ENCODE measurements around the gene ESYT1. TPM values are rescaled to one million over a fixed set of nuclear protein-coding genes. Genes with fewer than 3 reads are reported as not detected.
A peak's percentile ranks its signal among the peaks of the same experiment; 100 is the strongest.

ESYT1 gene
- total RNA-seq, 4 donors from 2014 or later: 128 to 234 (median 167) TPM

GRCh38 chr12:56157201-56158028 is 29.3 kb downstream of the ESYT1 start:
- Histone ChIP-seq H3K4me3 (peak overlapping the region; percentile 71 to 82), H3K9me3 (no peaks in the 10 kb centered on the region), H3K4me1 (peaks cover 0 to 64% (median 20%) of the 10 kb centered on the region in 3 donors), H3K36me3 (peaks cover 0 to 30% of the 10 kb centered on the region in 2 donors), H3K27ac (peak overlapping the region; percentile 93 to 99 (median 98)), H3K27me3 (no peaks in the 10 kb centered on the region)
- WGBS, 2 donors (ENCODE audit: low coverage in 1 of 2): 3 to 16% methylated on average over 3 to 33 of the region's 45 CpGs
- TF ChIP-seq CTCF (IDR thresholded peaks at IDR 0.05): peak in 3 of 4 experiments; percentile 83 to 97 (median 94)
- TF ChIP-seq EP300 (IDR thresholded peaks at IDR 0.05): no peak
- no peak for TF ChIP-seq POLR2A (IDR thresholded peaks at IDR 0.05)
- TF ChIP-seq POLR2AphosphoS5 (IDR thresholded peaks at IDR 0.05): no peak
- peak; percentile 76 for ATAC-seq

GRCh38 chr12:56158029-56158925 is 30.2 kb downstream of the ESYT1 start, which contains the start of gene MYL6:
Gene MYL6, plus strand, starts transcription at chr12:56158359. Its CDS starts 43 bp downstream, at chr12:56158402.
- TF ChIP-seq POLR2A (IDR thresholded peaks at IDR 0.05) (peak; percentile 99), POLR2AphosphoS5 (IDR thresholded peaks at IDR 0.05) (peak; percentile 100), EP300 (IDR thresholded peaks at IDR 0.05) (no peak)
- H3K9me3 ChIP-seq: no peaks in the 10 kb centered on the region
- WGBS, 2 donors (ENCODE audit: low coverage in 1 of 2): 0 to 2% methylated on average over 2 to 19 of the region's 30 CpGs
- H3K27me3 ChIP-seq: no peaks in the 10 kb centered on the region
- peak within 1 kb of the TSS; percentile 71 to 82 for H3K4me3 ChIP-seq
- H3K27ac ChIP-seq: peak within 1 kb of the TSS; percentile 93 to 99 (median 98)
- ATAC-seq: peak; percentile 92
- peaks cover 0 to 39% of the 10 kb centered on the region in 2 donors for H3K36me3 ChIP-seq
- peaks cover 0 to 64% (median 19%) of the 10 kb centered on the region in 3 donors for H3K4me1 ChIP-seq

- Histone ChIP-seq H3K9me3 (no peaks in the 10 kb centered on the region), H3K4me3 (peak overlapping the region; percentile 71 to 82), H3K27ac (peak overlapping the region; percentile 93 to 99 (median 98)), H3K27me3 (no peaks in the 10 kb centered on the region), H3K4me1 (peaks cover 0 to 64% (median 18%) of the 10 kb centered on the region in 3 donors), H3K36me3 (peaks cover 0 to 46% of the 10 kb centered on the region in 2 donors)
- ATAC-seq: peak; percentile 71
- WGBS, 2 donors (ENCODE audit: low coverage in 1 of 2): 0% methylated on average over 2 of the region's 6 CpGs; no CpG with 5 or more reads in 1 of the 2 donors
- no peak for TF ChIP-seq CTCF (IDR thresholded peaks at IDR 0.05)
- TF ChIP-seq POLR2A (IDR thresholded peaks at IDR 0.05): peak; percentile 83 to 84
- no peak for TF ChIP-seq EP300 (IDR thresholded peaks at IDR 0.05)
- TF ChIP-seq POLR2AphosphoS5 (IDR thresholded peaks at IDR 0.05): peak; percentile 91
Observed at GRCh38 chr12:56158926-56159461, 30.9 kb downstream of the ESYT1 start.

DNA sequence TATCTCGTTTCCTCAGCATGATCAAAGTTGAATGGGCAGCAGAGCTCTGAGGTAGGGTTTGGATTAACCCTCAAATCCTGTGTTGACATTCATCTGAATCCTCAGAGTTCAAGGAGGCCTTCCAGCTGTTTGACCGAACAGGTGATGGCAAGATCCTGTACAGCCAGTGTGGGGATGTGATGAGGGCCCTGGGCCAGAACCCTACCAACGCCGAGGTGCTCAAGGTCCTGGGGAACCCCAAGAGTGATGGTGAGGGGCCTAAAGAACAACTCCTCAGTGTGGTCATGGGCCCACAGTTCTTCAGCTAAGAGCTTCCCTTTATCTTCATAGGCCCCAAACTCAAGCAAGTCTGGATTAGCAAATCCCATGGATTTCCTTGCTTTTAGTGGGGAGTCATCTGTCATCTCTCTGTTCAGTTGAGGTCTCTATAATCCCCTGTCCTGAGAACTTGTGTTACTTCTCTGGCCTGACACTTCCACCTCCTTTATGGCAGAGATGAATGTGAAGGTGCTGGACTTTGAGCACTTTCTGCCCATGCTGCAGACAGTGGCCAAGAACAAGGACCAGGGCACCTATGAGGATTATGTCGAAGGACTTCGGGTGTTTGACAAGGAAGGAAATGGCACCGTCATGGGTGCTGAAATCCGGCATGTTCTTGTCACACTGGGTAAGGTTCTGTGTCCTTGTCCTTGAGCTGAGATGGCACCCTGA is 31.6 kb downstream of the ESYT1 start:
- peaks cover 0 to 69% (median 18%) of the 10 kb centered on the region in 3 donors for H3K4me1 ChIP-seq

More for the DNA sequence above, 31.6 kb downstream of the ESYT1 start:
- TF ChIP-seq EP300 (IDR thresholded peaks at IDR 0.05) (no peak), CTCF (IDR thresholded peaks at IDR 0.05) (no peak), POLR2AphosphoS5 (IDR thresholded peaks at IDR 0.05) (no peak), POLR2A (IDR thresholded peaks at IDR 0.05) (no peak)
- no peaks in the 10 kb centered on the region for H3K9me3 ChIP-seq
- H3K4me3 ChIP-seq: peak overlapping the region; percentile 71 to 82
- no peak for ATAC-seq
- H3K36me3 ChIP-seq: peaks cover 0 to 52% of the 10 kb centered on the region in 2 donors
- H3K27ac ChIP-seq: peak overlapping the region; percentile 93 to 99 (median 98)
- WGBS, 2 donors (ENCODE audit: low coverage in 1 of 2): 0 to 9% methylated on average over 7 to 8 of the region's 8 CpGs
- H3K27me3 ChIP-seq: no peaks in the 10 kb centered on the region
